ENCODE data around the gene UBAP1.

DNA sequence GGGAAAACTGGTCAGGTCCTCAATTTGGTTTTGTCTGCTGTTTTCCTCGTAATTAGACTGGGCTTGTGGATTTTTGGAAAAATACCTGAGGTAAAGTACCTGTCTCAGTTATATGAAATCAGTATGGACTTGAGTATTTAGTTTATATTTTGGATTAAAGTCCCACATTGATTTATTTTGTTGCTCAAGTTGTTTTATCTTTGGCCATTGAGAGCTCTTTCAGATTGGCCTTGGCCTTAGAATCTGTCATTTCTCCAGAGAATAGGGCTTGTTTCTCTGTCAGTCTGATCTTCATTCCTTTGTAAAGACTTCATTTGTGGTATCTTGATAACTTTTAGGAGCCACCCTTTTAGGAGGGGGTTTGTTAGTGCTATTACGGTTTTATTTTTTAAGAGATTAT, 21.2 kb downstream of the UBAP1 start:
- TF ChIP-seq POLR2AphosphoS5 (IDR thresholded peaks at IDR 0.05; ENCODE audit: low read depth, low read length): no peak
- TF ChIP-seq TAF1 (IDR thresholded peaks at IDR 0.05; ENCODE audit: borderline replicate concordance, low read depth, low read length): no peak
